Heart left ventricle (tissue), 13 donors: Measurements from ENCODE around the gene SZRD1.

Experiments used
- POLR2A ChIP-seq, 2 donors: fragments of 450-650 bp; IDR thresholded peaks; one replicate each; pipeline ENCODE4 v1.6.1; 2017; ENCODE audit warnings: antibody characterized with exemption in 2 of 2, mild to moderate bottlenecking in 2 of 2, moderate library complexity in 2 of 2
- TF ChIP-seq, protein P1 (sequence below), 12 donors: fragments of 200-600 bp; sonication (generic) in 4 of 12; IDR thresholded peaks; one replicate each; pipeline versions ENCODE4 v1.5.0 to v1.8.0; 2018 to 2022; ENCODE audit warnings: antibody characterized with exemption in 12 of 12, mild to moderate bottlenecking in 5 of 12
- donor health status: ischemic (EF 13 %, LVEDD 7.1; RV severe dilation, severe dysfunction).
- donor health status: DM: no; HTN: yes; CAD: no.
- donor health status: DM: no; HTN: no; CAD: no.
- donor health status: ischemic (EF 25% LVEDD 6.9; RV normal size, moderate dysfunction).
- donor health status: ischemic (EF 25% LVEDD 5.7; RV mildly dilated, moderate dysfunction).
- donor health status: ischemic (EF 35%, LVEDD 5.7; RV mildly dilated, moderate dysfunction).
- donor health status: nonischemic (EF 11% LVEDD 7.7; RV severe dilation, severe dysfunction).
- donor health status: DM: yes; HTN: yes; CAD: no.
- donor health status: PGD.
- donor health status: ischemic (EF 29% LVEDD 5.4; RV normal size, mild dysfunction).
- donor health status: nonischemic (EF 23%, LVEDD 6.1; RV moderate dilation, normal function).

GRCh38 chr1:16420424-16421118, 53.5 kb downstream of the SZRD1 start:
- TF ChIP-seq, protein P1, sequence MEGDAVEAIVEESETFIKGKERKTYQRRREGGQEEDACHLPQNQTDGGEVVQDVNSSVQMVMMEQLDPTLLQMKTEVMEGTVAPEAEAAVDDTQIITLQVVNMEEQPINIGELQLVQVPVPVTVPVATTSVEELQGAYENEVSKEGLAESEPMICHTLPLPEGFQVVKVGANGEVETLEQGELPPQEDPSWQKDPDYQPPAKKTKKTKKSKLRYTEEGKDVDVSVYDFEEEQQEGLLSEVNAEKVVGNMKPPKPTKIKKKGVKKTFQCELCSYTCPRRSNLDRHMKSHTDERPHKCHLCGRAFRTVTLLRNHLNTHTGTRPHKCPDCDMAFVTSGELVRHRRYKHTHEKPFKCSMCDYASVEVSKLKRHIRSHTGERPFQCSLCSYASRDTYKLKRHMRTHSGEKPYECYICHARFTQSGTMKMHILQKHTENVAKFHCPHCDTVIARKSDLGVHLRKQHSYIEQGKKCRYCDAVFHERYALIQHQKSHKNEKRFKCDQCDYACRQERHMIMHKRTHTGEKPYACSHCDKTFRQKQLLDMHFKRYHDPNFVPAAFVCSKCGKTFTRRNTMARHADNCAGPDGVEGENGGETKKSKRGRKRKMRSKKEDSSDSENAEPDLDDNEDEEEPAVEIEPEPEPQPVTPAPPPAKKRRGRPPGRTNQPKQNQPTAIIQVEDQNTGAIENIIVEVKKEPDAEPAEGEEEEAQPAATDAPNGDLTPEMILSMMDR (IDR thresholded peaks at IDR 0.05) = no peak
- TF ChIP-seq POLR2A (IDR thresholded peaks at IDR 0.05) = no peak
